Endometrial microvascular endothelial cells (primary cell): ENCODE measurements around the gene CSDE1. TPM values are rescaled to one million over a fixed set of nuclear protein-coding genes. Genes with fewer than 3 reads are reported as not detected.

Experiments
- in situ Hi-C: cut with HindIII; loops from 2 replicates; pipeline ENCODE4 v1.10.0; 2017; ENCODE audit warnings: low sequenced_read_pairs, low pct_unique_long_range_greater_than_20kb; ENCODE audit errors: inconsistent ontology term
- total RNA-seq: library from RNA; depleted of rRNA; stranded (reverse); fragments of >200 nt; gene quantifications from one replicate; pipeline ENCODE4 v1.2.3, GENCODE V29; 2015; ENCODE audit errors: inconsistent ontology term

CSDE1 gene
- total RNA-seq, 1 donor from 2014 or later = 976 TPM

GRCh38 chr1:114671011-114671938, 86.5 kb downstream of the CSDE1 start:
- in situ Hi-C loops = no loop called here

- in situ Hi-C loops = no loop called here
These were observed 87.4 kb downstream of the CSDE1 start for GRCh38 chr1:114670083-114671010.

- in situ Hi-C loops = no loop called here
These were observed 88.2 kb downstream of the CSDE1 start, which contains the start of gene DENND2C for GRCh38 chr1:114669562-114670082. Gene DENND2C, minus strand, starts transcription at chr1:114670049. Its CDS starts 44,065 bp downstream, at chr1:114625984.

- in situ Hi-C loops = no loop called here
These were observed 88.8 kb downstream of the CSDE1 start for GRCh38 chr1:114668784-114669561.

GRCh38 chr1:114668373-114668772, 89.4 kb downstream of the CSDE1 start:
- in situ Hi-C loops = no loop called here

- in situ Hi-C loops = no loop called here
These were observed 90.8 kb downstream of the CSDE1 start for GRCh38 chr1:114666954-114667353.

Other genes starting within 250 kb of the CSDE1 start
- gene TRIM33, start 246.8 kb downstream of the CSDE1 start, total RNA-seq = 15.1 TPM
- gene BCAS2, start 176.4 kb downstream of the CSDE1 start, total RNA-seq = 28.4 TPM
- 0.37 TPM for gene DENND2C, start 87.9 kb downstream of the CSDE1 start, total RNA-seq
- not detected for gene AMPD1, start 62.4 kb downstream of the CSDE1 start, total RNA-seq
- 106 TPM for gene NRAS, start 41.2 kb downstream of the CSDE1 start, total RNA-seq
- gene SIKE1, start 22.7 kb upstream of the CSDE1 start, total RNA-seq = 23.6 TPM
- gene SYCP1, start 96.9 kb upstream of the CSDE1 start, total RNA-seq = not detected